ENCODE measurements around the gene C1QTNF6. TPM values are rescaled to one million over a fixed set of nuclear protein-coding genes. Genes with fewer than 3 reads are reported as not detected.
A peak's percentile ranks its signal among the peaks of the same experiment; 100 is the strongest.

The C1QTNF6 gene
- polyA plus RNA-seq, 1 of the 3 experiments (the other 2 are of a cell fraction): 47.7 TPM

GRCh38 chr22:37172266-37173245, 15.5 kb downstream of the C1QTNF6 start (continued):
- no peak for TF ChIP-seq POLR2AphosphoS5 (IDR thresholded peaks at IDR 0.05; ENCODE audit: low read depth, low read length)

GRCh38 chr22:37171662-37172061, 16.4 kb downstream of the C1QTNF6 start:
- Histone ChIP-seq H3K36me3 (replicated peaks in 1 of 2; ENCODE audit: control insufficient read depth in 1 of 2, insufficient read depth in 2 of 2, low read length in 1 of 2) (no peaks in the 10 kb centered on the region), H4K20me1 (ENCODE audit: insufficient read depth) (no peaks in the 10 kb centered on the region), H3K4me2 (no peak overlapping the region), H3K4me1 (ENCODE audit: control insufficient read depth in 1 of 2, insufficient read depth in 2 of 2, low read depth in 1 of 2, low read length in 1 of 2) (peaks cover 0 to 16% of the 10 kb centered on the region in 2 experiments; a peak in 1 of 4 replicates), H3F3A (replicated peaks; ENCODE audit: insufficient read depth) (no peaks in the 10 kb centered on the region), H3K9me3 (no peaks in the 10 kb centered on the region), H3K9ac (no peak overlapping the region), H3K4me3 (ENCODE audit: low read depth in 2 of 2, low read length in 1 of 2) (no peak overlapping the region), H2AFZ (ENCODE audit: low read depth) (no peak overlapping the region), H3K27me3 (ENCODE audit: insufficient read depth) (no peaks in the 10 kb centered on the region), H3K79me2 (ENCODE audit: insufficient read depth) (no peaks in the 10 kb centered on the region), H3K27ac (ENCODE audit: low read depth in 2 of 2, low read length in 1 of 2) (no peak overlapping the region), H3K9me2 (no peaks in the 10 kb centered on the region)
- DNase-seq: peak; percentile 1
- WGBS (ENCODE audit: low lambda C conversion rate): 73% methylated on average over 5 of the region's 5 CpGs
- POLR2A ChIA-PET: no interaction called here
- CTCF ChIA-PET: interaction anchor here (19.4 kb wide), 1 partner anchor 28 kb away, joined by 190 read pairs; no protein-coding TSS in a partner anchor
- TF ChIP-seq RFX5 (IDR thresholded peaks at IDR 0.05; ENCODE audit: low read length) (no peak), USF2 (IDR thresholded peaks at IDR 0.05; ENCODE audit: borderline replicate concordance, low read depth, low read length) (no peak), TEAD4 (IDR thresholded peaks at IDR 0.05; ENCODE audit: borderline replicate concordance, insufficient read depth) (no peak), MAX (IDR thresholded peaks at IDR 0.05; ENCODE audit: low read depth) (no peak), SMC3 (IDR thresholded peaks at IDR 0.05; ENCODE audit: low read depth, low read length) (no peak), NRF1 (IDR thresholded peaks at IDR 0.05; ENCODE audit: low read depth, low read length) (no peak), REST (IDR thresholded peaks at IDR 0.05; ENCODE audit: low read depth, low read length) (no peak), PBX3 (IDR thresholded peaks at IDR 0.05) (no peak), ZBTB33 (IDR thresholded peaks at IDR 0.05; ENCODE audit: borderline replicate concordance, low read depth) (no peak), MEF2A (IDR thresholded peaks at IDR 0.05; ENCODE audit: borderline replicate concordance, low read depth) (no peak), CHD2 (IDR thresholded peaks at IDR 0.05; ENCODE audit: low read length, partially characterized antibody) (no peak), EP300 (IDR thresholded peaks at IDR 0.05; ENCODE audit: borderline replicate concordance in 1 of 2, low read depth in 1 of 2, low read length in 1 of 2) (no peak), RCOR1 (IDR thresholded peaks at IDR 0.05; ENCODE audit: low read length) (no peak), IRF3 (IDR thresholded peaks at IDR 0.05; ENCODE audit: low read depth, low read length) (no peak), TCF12 (IDR thresholded peaks at IDR 0.05) (no peak)
